HEK293 (cell line): Measurements from ENCODE around the gene ECE1.

Experiments used
- CTCF ChIA-PET: fragments of 350-600 bp; formaldehyde crosslinking; extraction: SDS; loops from one replicate; lab custom pipeline; 2021; ENCODE audit warnings: antibody characterized with exemption; lab: Yijun Ruan, JAX
- POLR2A ChIA-PET: fragments of 300-600 bp; formaldehyde crosslinking; extraction: SDS; loops from one replicate; lab custom pipeline; 2020; ENCODE audit warnings: antibody characterized with exemption, inconsistent platforms; lab: Yijun Ruan, JAX
- H3K27ac ChIP-seq: fragments of 200-500 bp; sonication (Bioruptor generic); 2 replicates; pipeline ENCODE4 v1.5.1; 2014; ENCODE audit warnings: low read depth, low read length, control low read depth, inconsistent platforms; ENCODE audit errors: extremely low read depth
- H3K36me3 ChIP-seq, 2 experiments: fragments of 200-500 bp in 1 of 2; sonication (Bioruptor generic) in 1 of 2; 1 replicate in 1 of 2; 2 replicates in 1 of 2; pipeline ENCODE4 v1.5.1; 2014 to 2017; ENCODE audit warnings: inconsistent platforms in 2 of 2, low read length in 2 of 2; ENCODE audit not compliant: control insufficient read depth in 2 of 2, insufficient read depth in 1 of 2
- H3K4me1 ChIP-seq: fragments of 200-500 bp; sonication (Bioruptor generic); 2 replicates; pipeline ENCODE4 v1.5.1; 2014; ENCODE audit warnings: mild to moderate bottlenecking, low read length, inconsistent platforms; ENCODE audit not compliant: control insufficient read depth, insufficient read depth
- H3K4me3 ChIP-seq: 2 replicates; pipeline ENCODE4 v1.5.1; 2011; ENCODE audit warnings: low read depth, mild to moderate bottlenecking, control low read depth, low read length, moderate library complexity
- H3K9me3 ChIP-seq: fragments of 200-500 bp; sonication (Bioruptor generic); 2 replicates; pipeline ENCODE4 v1.5.1; 2014; ENCODE audit warnings: low read depth, low read length, inconsistent platforms; ENCODE audit not compliant: control insufficient read depth, insufficient read depth
- HOXC10 ChIP-seq: sonication (generic); formaldehyde crosslinking; IDR thresholded peaks from 2 replicates; pipeline ENCODE4 v1.8.1; 2023; ENCODE audit warnings: mild to moderate bottlenecking, missing genetic modification reagents
- KLF8 ChIP-seq: fragments of 450-650 bp; formaldehyde crosslinking; IDR thresholded peaks from 2 replicates; pipeline ENCODE4 v1.5.1; 2016; ENCODE audit warnings: missing biosample characterization, missing genetic modification characterization
- TRIM28 ChIP-seq: IDR thresholded peaks from 2 replicates; pipeline ENCODE4 v1.6.1; 2011; ENCODE audit warnings: low read length, control low read depth, borderline replicate concordance
- ZEB2 ChIP-seq: fragments of 450-650 bp; formaldehyde crosslinking; IDR thresholded peaks from 2 replicates; pipeline ENCODE4 v1.5.1; 2016; ENCODE audit warnings: missing biosample characterization, missing genetic modification characterization
- ZNF10 ChIP-seq: fragments of 450-650 bp; formaldehyde crosslinking; IDR thresholded peaks from 2 replicates; pipeline ENCODE4 v1.5.1; 2017; ENCODE audit warnings: missing biosample characterization, missing genetic modification characterization
- ZNF112 ChIP-seq: fragments of 450-650 bp; formaldehyde crosslinking; IDR thresholded peaks from 2 replicates; pipeline ENCODE4 v1.5.0; 2017; ENCODE audit warnings: missing biosample characterization, missing genetic modification characterization
- ZNF223 ChIP-seq: fragments of 450-650 bp; formaldehyde crosslinking; IDR thresholded peaks from 2 replicates; pipeline ENCODE4 v1.5.1; 2016; ENCODE audit warnings: missing biosample characterization, missing genetic modification characterization
- ZNF514 ChIP-seq: fragments of 450-650 bp; formaldehyde crosslinking; IDR thresholded peaks from 2 replicates; pipeline ENCODE4 v1.5.1; 2016; ENCODE audit warnings: missing biosample characterization, missing genetic modification characterization
- ZNF521 ChIP-seq: fragments of 450-650 bp; formaldehyde crosslinking; IDR thresholded peaks from 2 replicates; pipeline ENCODE4 v1.5.1; 2017; ENCODE audit warnings: missing biosample characterization, mild to moderate bottlenecking, missing genetic modification characterization
- ZNF529 ChIP-seq: fragments of 450-650 bp; formaldehyde crosslinking; IDR thresholded peaks from 2 replicates; pipeline ENCODE4 v1.5.1; 2017; ENCODE audit warnings: missing genetic modification characterization, missing biosample characterization; ENCODE audit not compliant: insufficient replicate concordance
- ZNF600 ChIP-seq: fragments of 450-650 bp; formaldehyde crosslinking; IDR thresholded peaks from 2 replicates; pipeline ENCODE4 v1.5.1; 2016; ENCODE audit warnings: missing biosample characterization, missing genetic modification characterization
- ZNF624 ChIP-seq: fragments of 450-650 bp; formaldehyde crosslinking; IDR thresholded peaks from 2 replicates; pipeline ENCODE4 v1.5.1; 2017; ENCODE audit warnings: missing biosample characterization, missing genetic modification characterization
- ZNF791 ChIP-seq: fragments of 450-650 bp; formaldehyde crosslinking; IDR thresholded peaks from 2 replicates; pipeline ENCODE4 v1.5.1; 2016; ENCODE audit warnings: missing biosample characterization, missing genetic modification characterization
- ZNF830 ChIP-seq: fragments of 450-650 bp; IDR thresholded peaks from 2 replicates; pipeline ENCODE4 v1.5.0; 2018; ENCODE audit warnings: missing biosample characterization, missing genetic modification characterization, low read depth, mild to moderate bottlenecking, moderate library complexity
- ZXDB ChIP-seq: fragments of 450-650 bp; formaldehyde crosslinking; IDR thresholded peaks from 2 replicates; pipeline ENCODE4 v1.5.1; 2016; ENCODE audit warnings: missing biosample characterization, missing genetic modification characterization
- TF ChIP-seq, protein P1 (sequence below): fragments of 450-650 bp; formaldehyde crosslinking; IDR thresholded peaks from 2 replicates; pipeline ENCODE4 v1.5.1; 2016; ENCODE audit warnings: missing biosample characterization, missing genetic modification characterization
- TF ChIP-seq, protein P2 (sequence below): sonication (generic); formaldehyde crosslinking; IDR thresholded peaks from 2 replicates; pipeline ENCODE4 v1.8.1; 2022; ENCODE audit warnings: mild to moderate bottlenecking, moderate library complexity, missing genetic modification reagents
- TF ChIP-seq, protein P3 (sequence below): fragments of 450-650 bp; formaldehyde crosslinking; IDR thresholded peaks from 2 replicates; pipeline ENCODE4 v1.5.1; 2016; ENCODE audit warnings: missing biosample characterization, missing genetic modification characterization
- TF ChIP-seq, protein P4 (sequence below): fragments of 450-650 bp; formaldehyde crosslinking; optimal IDR thresholded peaks from 2 replicates; pipeline ENCODE3; 2016; ENCODE audit warnings: missing biosample characterization, mild to moderate bottlenecking, missing genetic modification characterization
- TF ChIP-seq, protein P5 (sequence below): fragments of 450-650 bp; formaldehyde crosslinking; conservative IDR thresholded peaks from 2 replicates; pipeline ENCODE4 v1.5.1; 2016; ENCODE audit warnings: low read depth, missing biosample characterization, missing genetic modification characterization
- TF ChIP-seq, protein P6 (sequence below): fragments of 450-650 bp; formaldehyde crosslinking; IDR thresholded peaks from 2 replicates; pipeline ENCODE4 v1.5.1; 2016; ENCODE audit warnings: missing biosample characterization, missing genetic modification characterization

The ECE1 gene

DNA sequence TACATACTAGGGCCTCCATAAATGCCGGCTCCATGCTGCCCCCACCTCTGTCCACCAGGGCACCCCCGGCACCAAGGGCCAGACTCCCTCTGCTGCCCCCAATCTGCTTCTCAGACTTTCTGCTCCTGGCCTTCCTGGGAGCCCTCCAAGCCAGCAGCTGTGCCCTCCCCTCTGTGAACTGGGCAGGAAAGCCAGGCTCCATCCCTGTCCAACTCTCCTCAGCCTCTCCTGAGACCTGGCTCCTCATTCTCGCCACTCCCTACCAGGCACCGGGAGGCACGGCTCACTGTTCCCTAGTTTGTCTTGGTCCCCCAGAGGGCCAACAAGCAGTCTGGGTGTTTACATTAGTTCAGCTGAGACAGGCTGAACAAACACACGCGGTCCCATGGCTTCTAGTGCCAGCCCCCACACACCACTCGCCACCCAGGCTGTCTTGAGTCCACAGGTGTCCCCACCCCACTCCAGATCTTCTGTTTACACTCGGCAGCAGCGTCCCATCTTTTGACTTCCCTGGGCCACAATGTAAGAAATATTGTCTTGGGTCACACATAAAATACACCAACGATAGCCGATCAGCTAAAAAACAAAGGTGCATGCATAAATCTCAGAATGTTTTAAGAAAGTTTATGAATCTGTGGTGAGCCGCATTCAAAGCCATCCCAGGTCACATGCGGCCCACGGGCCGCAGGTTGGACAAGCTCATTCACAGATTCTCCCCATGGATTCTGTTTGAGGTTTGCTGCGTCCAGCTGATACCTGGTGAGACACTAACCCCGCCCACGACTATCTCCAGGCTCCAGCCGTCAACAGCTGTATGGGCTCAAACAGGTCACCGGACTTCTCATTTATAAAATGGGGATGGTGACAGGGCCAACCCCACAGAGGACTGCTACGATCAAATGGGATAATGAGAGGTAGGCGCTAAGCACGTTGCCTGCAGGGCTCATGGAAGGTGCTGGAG is 29.5 kb upstream of the ECE1 start (continued):
- TF ChIP-seq, protein P1, sequence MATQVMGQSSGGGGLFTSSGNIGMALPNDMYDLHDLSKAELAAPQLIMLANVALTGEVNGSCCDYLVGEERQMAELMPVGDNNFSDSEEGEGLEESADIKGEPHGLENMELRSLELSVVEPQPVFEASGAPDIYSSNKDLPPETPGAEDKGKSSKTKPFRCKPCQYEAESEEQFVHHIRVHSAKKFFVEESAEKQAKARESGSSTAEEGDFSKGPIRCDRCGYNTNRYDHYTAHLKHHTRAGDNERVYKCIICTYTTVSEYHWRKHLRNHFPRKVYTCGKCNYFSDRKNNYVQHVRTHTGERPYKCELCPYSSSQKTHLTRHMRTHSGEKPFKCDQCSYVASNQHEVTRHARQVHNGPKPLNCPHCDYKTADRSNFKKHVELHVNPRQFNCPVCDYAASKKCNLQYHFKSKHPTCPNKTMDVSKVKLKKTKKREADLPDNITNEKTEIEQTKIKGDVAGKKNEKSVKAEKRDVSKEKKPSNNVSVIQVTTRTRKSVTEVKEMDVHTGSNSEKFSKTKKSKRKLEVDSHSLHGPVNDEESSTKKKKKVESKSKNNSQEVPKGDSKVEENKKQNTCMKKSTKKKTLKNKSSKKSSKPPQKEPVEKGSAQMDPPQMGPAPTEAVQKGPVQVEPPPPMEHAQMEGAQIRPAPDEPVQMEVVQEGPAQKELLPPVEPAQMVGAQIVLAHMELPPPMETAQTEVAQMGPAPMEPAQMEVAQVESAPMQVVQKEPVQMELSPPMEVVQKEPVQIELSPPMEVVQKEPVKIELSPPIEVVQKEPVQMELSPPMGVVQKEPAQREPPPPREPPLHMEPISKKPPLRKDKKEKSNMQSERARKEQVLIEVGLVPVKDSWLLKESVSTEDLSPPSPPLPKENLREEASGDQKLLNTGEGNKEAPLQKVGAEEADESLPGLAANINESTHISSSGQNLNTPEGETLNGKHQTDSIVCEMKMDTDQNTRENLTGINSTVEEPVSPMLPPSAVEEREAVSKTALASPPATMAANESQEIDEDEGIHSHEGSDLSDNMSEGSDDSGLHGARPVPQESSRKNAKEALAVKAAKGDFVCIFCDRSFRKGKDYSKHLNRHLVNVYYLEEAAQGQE (tag by site-specific recombination): no peak
- peak; percentile 68; the same call in 1 of the 2 replicates for TF ChIP-seq ZNF600 (tag by site-specific recombination)

DNA sequence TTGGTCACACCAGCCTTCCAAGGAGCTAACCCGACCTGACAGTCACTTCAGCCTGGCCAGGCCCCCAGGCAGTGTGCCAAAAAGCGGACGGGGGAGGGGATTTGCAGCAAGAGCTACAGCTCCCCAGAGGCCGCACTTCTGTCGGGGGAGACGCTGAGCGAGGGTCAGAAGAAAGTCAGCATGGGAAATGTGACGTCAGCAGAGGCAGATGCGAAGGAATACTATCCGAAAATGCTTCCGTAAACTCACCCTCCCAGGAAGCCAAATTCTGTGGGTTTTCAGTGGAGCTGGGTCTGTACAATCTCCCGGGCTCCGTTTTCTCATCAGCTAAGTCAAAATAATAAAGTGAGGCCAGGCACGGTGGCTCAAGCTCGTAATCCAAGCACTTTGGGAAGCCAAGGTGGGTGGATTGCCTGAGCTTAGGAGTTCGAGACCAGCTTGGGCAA is 28.5 kb upstream of the ECE1 start:
- ChIA-PET CTCF (interaction anchor here (0.9 to 6.3 kb wide), 5 partner anchors 25 to 289 kb away, joined by 3 to 43 read pairs (median 4); no protein-coding TSS in a partner anchor), POLR2A (no interaction called here)
- H3K27ac ChIP-seq: peak overlapping the region; percentile 70
- no peaks in the 10 kb centered on the region for H3K9me3 ChIP-seq
- peaks cover 23% of the 10 kb centered on the region for H3K4me1 ChIP-seq
- no peaks in the 10 kb centered on the region for H3K36me3 ChIP-seq
- no peak overlapping the region for H3K4me3 ChIP-seq
- TF ChIP-seq ZXDB (tag by site-specific recombination) (peak; percentile 81), ZNF10 (tag by site-specific recombination) (0 out of 2 replicates have a peak, but pooled peaks have one; percentile 36), ZNF529 (tag by site-specific recombination) (no peak), ZNF830 (no peak), ZEB2 (tag by site-specific recombination) (peak; percentile 94), ZNF624 (no peak), ZNF521 (tag by site-specific recombination) (no peak), ZNF514 (tag by site-specific recombination) (no peak), HOXC10 (CRISPR knock-in tag) (no peak), KLF8 (peak; percentile 89), ZNF791 (no peak), ZNF112 (tag by site-specific recombination) (no peak), ZNF223 (tag by site-specific recombination) (no peak), TRIM28 (no peak)
- TF ChIP-seq, protein P2, sequence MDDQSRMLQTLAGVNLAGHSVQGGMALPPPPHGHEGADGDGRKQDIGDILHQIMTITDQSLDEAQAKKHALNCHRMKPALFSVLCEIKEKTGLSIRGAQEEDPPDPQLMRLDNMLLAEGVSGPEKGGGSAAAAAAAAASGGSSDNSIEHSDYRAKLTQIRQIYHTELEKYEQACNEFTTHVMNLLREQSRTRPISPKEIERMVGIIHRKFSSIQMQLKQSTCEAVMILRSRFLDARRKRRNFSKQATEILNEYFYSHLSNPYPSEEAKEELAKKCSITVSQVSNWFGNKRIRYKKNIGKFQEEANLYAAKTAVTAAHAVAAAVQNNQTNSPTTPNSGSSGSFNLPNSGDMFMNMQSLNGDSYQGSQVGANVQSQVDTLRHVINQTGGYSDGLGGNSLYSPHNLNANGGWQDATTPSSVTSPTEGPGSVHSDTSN (CRISPR knock-in tag): no peak; the same call in 1 of the 2 replicates
- TF ChIP-seq, protein P3, sequence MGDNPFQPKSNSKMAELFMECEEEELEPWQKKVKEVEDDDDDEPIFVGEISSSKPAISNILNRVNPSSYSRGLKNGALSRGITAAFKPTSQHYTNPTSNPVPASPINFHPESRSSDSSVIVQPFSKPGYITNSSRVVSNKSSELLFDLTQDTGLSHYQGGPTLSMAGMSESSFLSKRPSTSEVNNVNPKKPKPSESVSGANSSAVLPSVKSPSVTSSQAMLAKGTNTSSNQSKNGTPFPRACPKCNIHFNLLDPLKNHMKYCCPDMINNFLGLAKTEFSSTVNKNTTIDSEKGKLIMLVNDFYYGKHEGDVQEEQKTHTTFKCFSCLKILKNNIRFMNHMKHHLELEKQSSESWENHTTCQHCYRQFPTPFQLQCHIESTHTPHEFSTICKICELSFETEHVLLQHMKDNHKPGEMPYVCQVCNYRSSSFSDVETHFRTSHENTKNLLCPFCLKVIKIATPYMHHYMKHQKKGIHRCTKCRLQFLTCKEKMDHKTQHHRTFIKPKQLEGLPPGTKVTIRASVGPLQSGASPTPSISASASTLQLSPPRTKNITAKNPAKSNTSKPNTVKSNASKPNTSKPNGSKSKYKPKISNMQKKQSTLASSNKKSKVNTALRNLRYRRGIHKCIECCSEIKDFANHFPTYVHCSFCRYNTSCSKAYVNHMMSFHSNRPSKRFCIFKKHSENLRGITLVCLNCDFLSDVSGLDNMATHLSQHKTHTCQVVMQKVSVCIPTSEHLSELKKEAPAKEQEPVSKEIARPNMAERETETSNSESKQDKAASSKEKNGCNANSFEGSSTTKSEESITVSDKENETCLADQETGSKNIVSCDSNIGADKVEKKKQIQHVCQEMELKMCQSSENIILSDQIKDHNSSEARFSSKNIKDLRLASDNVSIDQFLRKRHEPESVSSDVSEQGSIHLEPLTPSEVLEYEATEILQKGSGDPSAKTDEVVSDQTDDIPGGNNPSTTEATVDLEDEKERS: no peak
- TF ChIP-seq, protein P4, sequence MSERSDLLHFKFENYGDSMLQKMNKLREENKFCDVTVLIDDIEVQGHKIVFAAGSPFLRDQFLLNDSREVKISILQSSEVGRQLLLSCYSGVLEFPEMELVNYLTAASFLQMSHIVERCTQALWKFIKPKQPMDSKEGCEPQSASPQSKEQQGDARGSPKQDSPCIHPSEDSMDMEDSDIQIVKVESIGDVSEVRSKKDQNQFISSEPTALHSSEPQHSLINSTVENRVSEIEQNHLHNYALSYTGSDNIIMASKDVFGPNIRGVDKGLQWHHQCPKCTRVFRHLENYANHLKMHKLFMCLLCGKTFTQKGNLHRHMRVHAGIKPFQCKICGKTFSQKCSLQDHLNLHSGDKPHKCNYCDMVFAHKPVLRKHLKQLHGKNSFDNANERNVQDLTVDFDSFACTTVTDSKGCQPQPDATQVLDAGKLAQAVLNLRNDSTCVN (tag by site-specific recombination): no peak
- TF ChIP-seq, protein P5, sequence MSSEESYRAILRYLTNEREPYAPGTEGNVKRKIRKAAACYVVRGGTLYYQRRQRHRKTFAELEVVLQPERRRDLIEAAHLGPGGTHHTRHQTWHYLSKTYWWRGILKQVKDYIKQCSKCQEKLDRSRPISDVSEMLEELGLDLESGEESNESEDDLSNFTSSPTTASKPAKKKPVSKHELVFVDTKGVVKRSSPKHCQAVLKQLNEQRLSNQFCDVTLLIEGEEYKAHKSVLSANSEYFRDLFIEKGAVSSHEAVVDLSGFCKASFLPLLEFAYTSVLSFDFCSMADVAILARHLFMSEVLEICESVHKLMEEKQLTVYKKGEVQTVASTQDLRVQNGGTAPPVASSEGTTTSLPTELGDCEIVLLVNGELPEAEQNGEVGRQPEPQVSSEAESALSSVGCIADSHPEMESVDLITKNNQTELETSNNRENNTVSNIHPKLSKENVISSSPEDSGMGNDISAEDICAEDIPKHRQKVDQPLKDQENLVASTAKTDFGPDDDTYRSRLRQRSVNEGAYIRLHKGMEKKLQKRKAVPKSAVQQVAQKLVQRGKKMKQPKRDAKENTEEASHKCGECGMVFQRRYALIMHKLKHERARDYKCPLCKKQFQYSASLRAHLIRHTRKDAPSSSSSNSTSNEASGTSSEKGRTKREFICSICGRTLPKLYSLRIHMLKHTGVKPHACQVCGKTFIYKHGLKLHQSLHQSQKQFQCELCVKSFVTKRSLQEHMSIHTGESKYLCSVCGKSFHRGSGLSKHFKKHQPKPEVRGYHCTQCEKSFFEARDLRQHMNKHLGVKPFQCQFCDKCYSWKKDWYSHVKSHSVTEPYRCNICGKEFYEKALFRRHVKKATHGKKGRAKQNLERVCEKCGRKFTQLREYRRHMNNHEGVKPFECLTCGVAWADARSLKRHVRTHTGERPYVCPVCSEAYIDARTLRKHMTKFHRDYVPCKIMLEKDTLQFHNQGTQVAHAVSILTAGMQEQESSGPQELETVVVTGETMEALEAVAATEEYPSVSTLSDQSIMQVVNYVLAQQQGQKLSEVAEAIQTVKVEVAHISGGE (tag by site-specific recombination): no peak
- TF ChIP-seq, protein P6, sequence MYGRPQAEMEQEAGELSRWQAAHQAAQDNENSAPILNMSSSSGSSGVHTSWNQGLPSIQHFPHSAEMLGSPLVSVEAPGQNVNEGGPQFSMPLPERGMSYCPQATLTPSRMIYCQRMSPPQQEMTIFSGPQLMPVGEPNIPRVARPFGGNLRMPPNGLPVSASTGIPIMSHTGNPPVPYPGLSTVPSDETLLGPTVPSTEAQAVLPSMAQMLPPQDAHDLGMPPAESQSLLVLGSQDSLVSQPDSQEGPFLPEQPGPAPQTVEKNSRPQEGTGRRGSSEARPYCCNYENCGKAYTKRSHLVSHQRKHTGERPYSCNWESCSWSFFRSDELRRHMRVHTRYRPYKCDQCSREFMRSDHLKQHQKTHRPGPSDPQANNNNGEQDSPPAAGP (tag by site-specific recombination): peak; percentile 92
